ENCODE data around the gene SRRM2.

SRRM2 gene

GRCh38 chr16:2715966-2716885, 36.2 kb upstream of the SRRM2 start:
- peak; percentile 6 for DNase-seq (ENCODE audit: extremely low read depth, insufficient read length)
- no peak overlapping the region for H3K4me3 ChIP-seq (replicated peaks; ENCODE audit: low read depth, low read length)
- no peaks in the 10 kb centered on the region for H3K36me3 ChIP-seq (ENCODE audit: control insufficient read depth, insufficient read depth, low read length)
- TF ChIP-seq CTCF (IDR thresholded peaks at IDR 0.05; ENCODE audit: insufficient read depth, low read length, poor library complexity, severe bottlenecking), result no peak
- no peaks in the 10 kb centered on the region; the same call in 1 of the 2 replicates for H3K27me3 ChIP-seq (replicated peaks; ENCODE audit: control insufficient read depth, insufficient read depth, low read length)

- no peak for DNase-seq (ENCODE audit: extremely low read depth, insufficient read length)
- TF ChIP-seq CTCF (IDR thresholded peaks at IDR 0.05; ENCODE audit: insufficient read depth, low read length, poor library complexity, severe bottlenecking), result no peak
- no peaks in the 10 kb centered on the region; the same call in 1 of the 2 replicates for H3K27me3 ChIP-seq (replicated peaks; ENCODE audit: control insufficient read depth, insufficient read depth, low read length)
- no peak overlapping the region for H3K4me3 ChIP-seq (replicated peaks; ENCODE audit: low read depth, low read length)
- H3K36me3 ChIP-seq (ENCODE audit: control insufficient read depth, insufficient read depth, low read length), result no peaks in the 10 kb centered on the region
Observed at GRCh38 chr16:2716948-2717347, 35.5 kb upstream of the SRRM2 start.

- DNase-seq (ENCODE audit: extremely low read depth, insufficient read length), result no peak
- Histone ChIP-seq H3K36me3 (ENCODE audit: control insufficient read depth, insufficient read depth, low read length) (no peaks in the 10 kb centered on the region), H3K27me3 (replicated peaks; ENCODE audit: control insufficient read depth, insufficient read depth, low read length) (no peaks in the 10 kb centered on the region; the same call in 1 of the 2 replicates), H3K4me3 (replicated peaks; ENCODE audit: low read depth, low read length) (no peak overlapping the region)
- no peak for TF ChIP-seq CTCF (IDR thresholded peaks at IDR 0.05; ENCODE audit: insufficient read depth, low read length, poor library complexity, severe bottlenecking)
Observed at GRCh38 chr16:2717383-2718263, 34.8 kb upstream of the SRRM2 start.

- no peak for TF ChIP-seq CTCF (IDR thresholded peaks at IDR 0.05; ENCODE audit: insufficient read depth, low read length, poor library complexity, severe bottlenecking)
- no peak overlapping the region for H3K4me3 ChIP-seq (replicated peaks; ENCODE audit: low read depth, low read length)
- H3K36me3 ChIP-seq (ENCODE audit: control insufficient read depth, insufficient read depth, low read length), result no peaks in the 10 kb centered on the region
- H3K27me3 ChIP-seq (replicated peaks; ENCODE audit: control insufficient read depth, insufficient read depth, low read length), result no peaks in the 10 kb centered on the region; the same call in 1 of the 2 replicates
- DNase-seq (ENCODE audit: extremely low read depth, insufficient read length), result no peak
Observed at GRCh38 chr16:2719328-2720063, 32.9 kb upstream of the SRRM2 start.

GRCh38 chr16:2720064-2720457, 32.4 kb upstream of the SRRM2 start, which contains the start of gene PRSS27:
TSS of gene PRSS27 (minus strand) at chr16:2720224. CDS start at chr16:2720160, 64 bp downstream.
- H3K27me3 ChIP-seq (replicated peaks; ENCODE audit: control insufficient read depth, insufficient read depth, low read length), result no peaks in the 10 kb centered on the region; the same call in 1 of the 2 replicates
- no peak for DNase-seq (ENCODE audit: extremely low read depth, insufficient read length)
- H3K36me3 ChIP-seq (ENCODE audit: control insufficient read depth, insufficient read depth, low read length), result no peaks in the 10 kb centered on the region
- no peak for TF ChIP-seq CTCF (IDR thresholded peaks at IDR 0.05; ENCODE audit: insufficient read depth, low read length, poor library complexity, severe bottlenecking)
- peak within 1 kb of the TSS; percentile 62 for H3K4me3 ChIP-seq (replicated peaks; ENCODE audit: low read depth, low read length)

Data from GM06990 (cell line).